ENCODE measurements around the gene DHRS7.

The DHRS7 gene

DNA sequence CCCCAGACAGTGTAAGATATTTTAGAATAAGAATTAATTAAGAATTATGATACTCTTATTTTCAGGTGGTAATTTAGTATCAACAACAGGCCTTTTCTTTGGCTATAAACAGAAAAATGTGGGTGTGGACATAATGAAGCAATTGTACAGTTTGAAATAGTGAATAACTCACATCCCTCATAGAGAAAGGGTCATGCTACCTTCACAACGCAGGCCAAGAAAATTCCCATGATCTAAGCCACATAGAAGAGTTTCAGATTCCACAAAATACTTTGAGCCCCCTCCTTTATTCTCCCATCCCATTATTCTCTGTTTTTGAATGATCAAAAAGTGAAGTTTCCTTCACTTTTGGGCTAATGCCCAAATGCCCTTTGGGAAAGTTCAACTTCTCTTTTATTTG is 23.5 kb upstream of the DHRS7 start:
- no peak overlapping the region for H4K8ac ChIP-seq (ENCODE audit: low read depth, low read length)
- H3K79me2 ChIP-seq (ENCODE audit: control insufficient read depth, insufficient read depth, low read length), result no peaks in the 10 kb centered on the region
- H2BK15ac ChIP-seq (replicated peaks; ENCODE audit: low read depth), result no peak overlapping the region
- H3K27ac ChIP-seq (ENCODE audit: low read depth, low read length), result no peak overlapping the region
- no peak overlapping the region for H3K4me2 ChIP-seq (ENCODE audit: low read length)
- H2BK5ac ChIP-seq (ENCODE audit: low read length), result no peak overlapping the region
- no CpG with 5 or more reads among the region's 1 CpG for WGBS (ENCODE audit: extremely low coverage, insufficient coverage, low lambda C conversion rate)
- H3K4me1 ChIP-seq (ENCODE audit: control insufficient read depth, low read depth, low read length), result no peaks in the 10 kb centered on the region
- H2BK120ac ChIP-seq (ENCODE audit: low read depth, low read length), result no peak overlapping the region
- H3K79me1 ChIP-seq (ENCODE audit: low read length), result no peaks in the 10 kb centered on the region
- H3K4me3 ChIP-seq (ENCODE audit: low read length), result no peak overlapping the region
- no peak overlapping the region for H3K18ac ChIP-seq (ENCODE audit: low read length)
- no peak overlapping the region for H3K56ac ChIP-seq (ENCODE audit: low read length)
- no peaks in the 10 kb centered on the region for H3K27me3 ChIP-seq (ENCODE audit: insufficient read depth, low read length, poor library complexity)
- H4K5ac ChIP-seq (ENCODE audit: low read length), result no peak overlapping the region
- H3K9ac ChIP-seq (ENCODE audit: low read length), result no peak overlapping the region
- H3K23ac ChIP-seq (ENCODE audit: low read length), result no peak overlapping the region
- H3K36me3 ChIP-seq (ENCODE audit: control insufficient read depth, insufficient read depth, low read length), result no peaks in the 10 kb centered on the region
- no peak for DNase-seq
- no peak overlapping the region for H3K4ac ChIP-seq (ENCODE audit: low read depth, low read length)
- no peak overlapping the region for H2AK5ac ChIP-seq (ENCODE audit: low read length)

DNA sequence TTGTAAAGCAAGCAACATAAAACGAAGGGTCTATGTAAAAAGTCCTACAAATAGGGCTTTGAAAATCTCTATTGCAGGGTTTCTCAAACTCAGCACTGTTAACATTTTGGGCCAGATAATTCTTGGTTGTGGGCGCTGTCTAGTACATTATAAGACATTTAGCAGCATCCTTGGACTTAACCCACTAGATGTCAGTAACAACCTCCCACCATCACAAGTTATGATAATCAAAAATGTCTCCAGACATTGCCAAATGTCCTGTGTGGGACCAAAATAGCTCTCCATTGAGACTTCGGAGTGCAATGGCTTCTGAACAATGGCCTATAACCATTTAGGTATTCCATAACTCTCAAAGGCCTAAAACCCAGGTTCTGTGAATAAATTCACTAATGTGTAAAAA is 22.9 kb upstream of the DHRS7 start:
- H3K4ac ChIP-seq (ENCODE audit: low read depth, low read length), result no peak overlapping the region
- no peak overlapping the region for H3K23ac ChIP-seq (ENCODE audit: low read length)
- no peaks in the 10 kb centered on the region for H3K4me1 ChIP-seq (ENCODE audit: control insufficient read depth, low read depth, low read length)
- H3K4me2 ChIP-seq (ENCODE audit: low read length), result no peak overlapping the region
- no peak overlapping the region for H3K9ac ChIP-seq (ENCODE audit: low read length)
- no CpG with 5 or more reads among the region's 3 CpGs for WGBS (ENCODE audit: extremely low coverage, insufficient coverage, low lambda C conversion rate)
- no peaks in the 10 kb centered on the region for H3K36me3 ChIP-seq (ENCODE audit: control insufficient read depth, insufficient read depth, low read length)
- DNase-seq, result no peak
- no peaks in the 10 kb centered on the region for H3K27me3 ChIP-seq (ENCODE audit: insufficient read depth, low read length, poor library complexity)
- H2BK5ac ChIP-seq (ENCODE audit: low read length), result no peak overlapping the region
- no peak overlapping the region for H2BK15ac ChIP-seq (replicated peaks; ENCODE audit: low read depth)
- no peak overlapping the region for H4K8ac ChIP-seq (ENCODE audit: low read depth, low read length)
- H3K79me1 ChIP-seq (ENCODE audit: low read length), result no peaks in the 10 kb centered on the region
- H3K27ac ChIP-seq (ENCODE audit: low read depth, low read length), result no peak overlapping the region
- no peak overlapping the region for H2BK120ac ChIP-seq (ENCODE audit: low read depth, low read length)
- no peaks in the 10 kb centered on the region for H3K79me2 ChIP-seq (ENCODE audit: control insufficient read depth, insufficient read depth, low read length)
- H2AK5ac ChIP-seq (ENCODE audit: low read length), result no peak overlapping the region
- H4K5ac ChIP-seq (ENCODE audit: low read length), result no peak overlapping the region
- H3K4me3 ChIP-seq (ENCODE audit: low read length), result no peak overlapping the region
- no peak overlapping the region for H3K18ac ChIP-seq (ENCODE audit: low read length)
- no peak overlapping the region for H3K56ac ChIP-seq (ENCODE audit: low read length)

DNA sequence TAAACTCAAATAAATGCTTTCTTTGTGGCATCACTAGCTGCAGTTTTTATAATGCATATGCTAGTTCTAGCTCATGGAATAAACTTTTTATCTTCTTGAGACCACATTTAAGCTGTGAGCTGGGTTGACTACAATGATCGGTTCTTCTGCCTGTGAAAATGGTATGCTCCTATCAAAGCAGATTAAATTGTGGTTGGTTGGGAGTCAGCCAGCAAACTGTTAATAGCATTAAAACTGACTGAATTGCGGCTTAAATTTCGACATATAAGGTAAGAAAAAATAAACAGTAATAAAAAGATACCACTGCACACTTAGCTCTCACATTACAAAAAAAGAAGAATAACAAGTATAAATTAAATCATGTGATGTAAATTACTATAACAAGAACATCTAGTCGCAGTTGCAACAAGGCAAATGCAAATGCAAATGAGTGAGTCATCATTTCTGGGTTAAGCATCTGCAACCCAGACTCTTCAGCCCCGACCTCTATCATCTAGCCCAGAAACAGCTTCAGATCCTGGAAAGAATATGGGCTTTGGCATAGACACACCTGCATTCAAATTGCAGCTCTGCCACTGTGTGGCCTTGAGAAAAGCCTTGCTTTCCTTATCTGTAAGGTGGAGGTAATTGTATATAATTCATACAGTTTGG is 19.8 kb upstream of the DHRS7 start:
- Histone ChIP-seq H3K23ac (ENCODE audit: low read length) (no peak overlapping the region), H4K5ac (ENCODE audit: low read length) (no peak overlapping the region), H3K4ac (ENCODE audit: low read depth, low read length) (no peak overlapping the region), H2AK5ac (ENCODE audit: low read length) (no peak overlapping the region), H3K4me2 (ENCODE audit: low read length) (no peak overlapping the region), H2BK5ac (ENCODE audit: low read length) (no peak overlapping the region), H3K56ac (ENCODE audit: low read length) (no peak overlapping the region), H2BK120ac (ENCODE audit: low read depth, low read length) (no peak overlapping the region), H3K9ac (ENCODE audit: low read length) (no peak overlapping the region), H3K36me3 (ENCODE audit: control insufficient read depth, insufficient read depth, low read length) (no peaks in the 10 kb centered on the region), H3K79me2 (ENCODE audit: control insufficient read depth, insufficient read depth, low read length) (no peaks in the 10 kb centered on the region), H2BK15ac (replicated peaks; ENCODE audit: low read depth) (no peak overlapping the region), H4K8ac (ENCODE audit: low read depth, low read length) (no peak overlapping the region), H3K79me1 (ENCODE audit: low read length) (no peaks in the 10 kb centered on the region), H3K27me3 (ENCODE audit: insufficient read depth, low read length, poor library complexity) (no peaks in the 10 kb centered on the region), H3K27ac (ENCODE audit: low read depth, low read length) (no peak overlapping the region), H3K18ac (ENCODE audit: low read length) (no peak overlapping the region), H3K4me1 (ENCODE audit: control insufficient read depth, low read depth, low read length) (no peaks in the 10 kb centered on the region), H3K4me3 (ENCODE audit: low read length) (no peak overlapping the region)
- DNase-seq, result no peak
- WGBS (ENCODE audit: extremely low coverage, insufficient coverage, low lambda C conversion rate), result no CpG with 5 or more reads among the region's 5 CpGs

DNA sequence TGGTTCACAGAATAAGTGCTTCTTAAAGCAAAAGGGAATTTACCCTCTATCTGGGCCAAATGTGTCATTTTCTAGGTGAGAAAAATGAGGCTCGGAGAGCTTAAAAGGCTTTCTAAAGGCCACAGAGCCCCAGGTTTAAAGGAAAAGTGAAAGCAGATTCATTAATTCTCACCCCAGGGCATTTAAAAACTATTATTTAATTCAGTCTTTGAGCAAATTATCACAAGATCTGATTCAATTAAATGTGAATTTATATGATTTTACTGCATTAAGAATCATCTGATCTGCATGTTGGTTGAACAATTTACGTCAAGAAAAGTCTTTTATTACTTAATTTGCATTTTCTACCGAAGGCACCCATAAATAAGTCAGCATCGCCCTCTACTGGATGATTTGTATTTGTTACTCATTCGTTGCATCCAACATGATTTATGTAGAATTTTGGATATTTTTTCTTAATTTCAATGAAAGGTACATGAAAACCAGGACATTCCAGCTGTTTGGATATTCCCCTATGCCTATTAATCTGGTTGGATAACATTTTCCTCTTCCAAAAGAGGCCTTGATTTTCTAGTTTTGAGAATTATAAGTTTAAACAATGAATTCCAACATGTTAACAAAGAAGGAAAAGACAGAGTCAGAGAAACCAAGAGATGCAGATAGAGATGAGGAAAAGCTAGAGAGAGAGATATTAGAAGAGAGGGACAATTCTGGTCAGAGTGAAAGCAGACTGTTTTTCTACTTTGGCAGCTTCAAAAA is 19.1 kb upstream of the DHRS7 start:
- H2BK120ac ChIP-seq (ENCODE audit: low read depth, low read length), result no peak overlapping the region
- WGBS (ENCODE audit: extremely low coverage, insufficient coverage, low lambda C conversion rate), result no CpG with 5 or more reads among the region's 5 CpGs
- no peaks in the 10 kb centered on the region for H3K36me3 ChIP-seq (ENCODE audit: control insufficient read depth, insufficient read depth, low read length)
- H3K79me1 ChIP-seq (ENCODE audit: low read length), result no peaks in the 10 kb centered on the region
- H2BK15ac ChIP-seq (replicated peaks; ENCODE audit: low read depth), result no peak overlapping the region
- peak; percentile 58 for DNase-seq
- H3K79me2 ChIP-seq (ENCODE audit: control insufficient read depth, insufficient read depth, low read length), result no peaks in the 10 kb centered on the region
- H4K5ac ChIP-seq (ENCODE audit: low read length), result no peak overlapping the region
- H3K9ac ChIP-seq (ENCODE audit: low read length), result no peak overlapping the region
- H4K8ac ChIP-seq (ENCODE audit: low read depth, low read length), result no peak overlapping the region
- H3K27ac ChIP-seq (ENCODE audit: low read depth, low read length), result no peak overlapping the region
- no peak overlapping the region for H3K18ac ChIP-seq (ENCODE audit: low read length)
- no peak overlapping the region for H2BK5ac ChIP-seq (ENCODE audit: low read length)
- H3K4me2 ChIP-seq (ENCODE audit: low read length), result no peak overlapping the region
- no peak overlapping the region for H3K23ac ChIP-seq (ENCODE audit: low read length)
- no peak overlapping the region for H3K56ac ChIP-seq (ENCODE audit: low read length)
- no peaks in the 10 kb centered on the region for H3K4me1 ChIP-seq (ENCODE audit: control insufficient read depth, low read depth, low read length)
- no peak overlapping the region for H3K4ac ChIP-seq (ENCODE audit: low read depth, low read length)
- no peak overlapping the region for H3K4me3 ChIP-seq (ENCODE audit: low read length)
- H3K27me3 ChIP-seq (ENCODE audit: insufficient read depth, low read length, poor library complexity), result no peaks in the 10 kb centered on the region
- H2AK5ac ChIP-seq (ENCODE audit: low read length), result no peak overlapping the region

DNA sequence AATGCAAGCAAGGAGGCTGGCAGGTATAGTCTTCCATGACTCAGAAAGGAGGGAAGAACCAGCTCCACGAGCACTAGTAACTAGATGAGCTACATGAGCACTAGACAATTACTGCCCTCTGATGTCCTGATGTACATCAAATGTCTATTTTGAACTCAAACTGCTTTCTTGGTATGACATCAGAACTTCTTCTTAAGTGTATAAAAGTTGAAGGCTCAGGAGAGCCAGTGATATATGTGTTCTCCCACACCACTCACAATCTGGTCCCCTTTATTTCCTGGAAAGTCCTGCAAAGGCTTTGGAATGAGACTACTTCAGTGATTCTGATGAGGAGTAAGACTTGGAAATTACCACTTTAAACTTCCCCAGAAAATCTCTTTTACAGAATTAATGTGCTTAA is 18.5 kb upstream of the DHRS7 start:
- Histone ChIP-seq H3K36me3 (ENCODE audit: control insufficient read depth, insufficient read depth, low read length) (no peaks in the 10 kb centered on the region), H3K27ac (ENCODE audit: low read depth, low read length) (no peak overlapping the region), H3K18ac (ENCODE audit: low read length) (no peak overlapping the region), H3K56ac (ENCODE audit: low read length) (no peak overlapping the region), H2BK15ac (replicated peaks; ENCODE audit: low read depth) (no peak overlapping the region), H3K9ac (ENCODE audit: low read length) (no peak overlapping the region), H3K4me1 (ENCODE audit: control insufficient read depth, low read depth, low read length) (no peaks in the 10 kb centered on the region), H3K4me3 (ENCODE audit: low read length) (no peak overlapping the region), H3K27me3 (ENCODE audit: insufficient read depth, low read length, poor library complexity) (no peaks in the 10 kb centered on the region), H3K79me1 (ENCODE audit: low read length) (no peaks in the 10 kb centered on the region), H4K8ac (ENCODE audit: low read depth, low read length) (no peak overlapping the region), H3K4ac (ENCODE audit: low read depth, low read length) (no peak overlapping the region), H2BK5ac (ENCODE audit: low read length) (no peak overlapping the region), H2AK5ac (ENCODE audit: low read length) (no peak overlapping the region), H2BK120ac (ENCODE audit: low read depth, low read length) (no peak overlapping the region), H3K4me2 (ENCODE audit: low read length) (no peak overlapping the region), H3K23ac (ENCODE audit: low read length) (no peak overlapping the region), H3K79me2 (ENCODE audit: control insufficient read depth, insufficient read depth, low read length) (no peaks in the 10 kb centered on the region), H4K5ac (ENCODE audit: low read length) (no peak overlapping the region)
- WGBS (ENCODE audit: extremely low coverage, insufficient coverage, low lambda C conversion rate), result no CpG with 5 or more reads among the region's 1 CpG
- no peak for DNase-seq

Measured in mesendoderm (in vitro differentiated cells).